ENCODE measurements around the gene DAZAP1. TPM values are rescaled to one million over a fixed set of nuclear protein-coding genes. Genes with fewer than 3 reads are reported as not detected.

The DAZAP1 gene
- total RNA-seq, 2 donors from 2014 or later: 32.6 to 47.5 TPM

DNA sequence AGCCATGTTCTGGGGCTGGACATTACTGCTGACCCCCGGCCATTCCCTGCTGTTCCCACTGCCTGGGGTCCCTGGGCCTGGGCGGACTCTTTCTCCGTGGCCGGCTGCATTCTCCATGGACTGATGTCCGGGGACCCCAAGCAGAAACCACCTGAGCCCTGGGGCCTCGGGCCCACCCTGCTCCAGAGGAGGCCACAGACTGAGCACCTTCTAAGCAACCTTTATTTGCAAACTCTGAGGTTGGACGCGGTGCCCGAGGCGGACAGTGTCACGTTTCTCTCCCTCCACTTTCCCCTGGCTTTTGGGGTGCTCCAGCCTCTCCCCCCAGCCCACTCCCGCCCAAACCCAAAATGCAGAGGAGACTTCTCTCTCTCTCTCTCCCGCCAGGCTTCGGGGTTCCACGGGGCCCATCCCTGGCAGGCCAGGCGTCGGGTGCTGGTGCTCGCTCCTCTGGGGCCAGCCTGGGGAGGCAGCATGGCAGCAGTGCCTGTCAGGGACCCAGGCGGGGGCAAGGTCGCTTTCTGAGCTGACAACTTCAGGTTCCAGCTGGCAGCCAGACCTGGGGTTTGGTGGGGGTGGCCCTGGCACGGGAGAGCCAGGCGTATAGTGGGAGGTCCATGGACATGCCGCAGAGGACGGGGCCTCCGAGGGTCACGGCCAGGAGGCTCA, 74.0 kb downstream of the DAZAP1 start:
- DNase-seq (ENCODE audit: low spot score): no peak
- H3K9me3 ChIP-seq: no peaks in the 10 kb centered on the region
- no peaks in the 10 kb centered on the region for H3K27me3 ChIP-seq
- H3K4me1 ChIP-seq: peaks cover 2 to 17% of the 10 kb centered on the region in 2 donors
- no peaks in the 10 kb centered on the region for H3K36me3 ChIP-seq
- no peak overlapping the region for H3K4me3 ChIP-seq
- no peak overlapping the region for H3K27ac ChIP-seq
- TF ChIP-seq, protein P1, sequence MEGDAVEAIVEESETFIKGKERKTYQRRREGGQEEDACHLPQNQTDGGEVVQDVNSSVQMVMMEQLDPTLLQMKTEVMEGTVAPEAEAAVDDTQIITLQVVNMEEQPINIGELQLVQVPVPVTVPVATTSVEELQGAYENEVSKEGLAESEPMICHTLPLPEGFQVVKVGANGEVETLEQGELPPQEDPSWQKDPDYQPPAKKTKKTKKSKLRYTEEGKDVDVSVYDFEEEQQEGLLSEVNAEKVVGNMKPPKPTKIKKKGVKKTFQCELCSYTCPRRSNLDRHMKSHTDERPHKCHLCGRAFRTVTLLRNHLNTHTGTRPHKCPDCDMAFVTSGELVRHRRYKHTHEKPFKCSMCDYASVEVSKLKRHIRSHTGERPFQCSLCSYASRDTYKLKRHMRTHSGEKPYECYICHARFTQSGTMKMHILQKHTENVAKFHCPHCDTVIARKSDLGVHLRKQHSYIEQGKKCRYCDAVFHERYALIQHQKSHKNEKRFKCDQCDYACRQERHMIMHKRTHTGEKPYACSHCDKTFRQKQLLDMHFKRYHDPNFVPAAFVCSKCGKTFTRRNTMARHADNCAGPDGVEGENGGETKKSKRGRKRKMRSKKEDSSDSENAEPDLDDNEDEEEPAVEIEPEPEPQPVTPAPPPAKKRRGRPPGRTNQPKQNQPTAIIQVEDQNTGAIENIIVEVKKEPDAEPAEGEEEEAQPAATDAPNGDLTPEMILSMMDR (IDR thresholded peaks at IDR 0.05): no peak

DNA sequence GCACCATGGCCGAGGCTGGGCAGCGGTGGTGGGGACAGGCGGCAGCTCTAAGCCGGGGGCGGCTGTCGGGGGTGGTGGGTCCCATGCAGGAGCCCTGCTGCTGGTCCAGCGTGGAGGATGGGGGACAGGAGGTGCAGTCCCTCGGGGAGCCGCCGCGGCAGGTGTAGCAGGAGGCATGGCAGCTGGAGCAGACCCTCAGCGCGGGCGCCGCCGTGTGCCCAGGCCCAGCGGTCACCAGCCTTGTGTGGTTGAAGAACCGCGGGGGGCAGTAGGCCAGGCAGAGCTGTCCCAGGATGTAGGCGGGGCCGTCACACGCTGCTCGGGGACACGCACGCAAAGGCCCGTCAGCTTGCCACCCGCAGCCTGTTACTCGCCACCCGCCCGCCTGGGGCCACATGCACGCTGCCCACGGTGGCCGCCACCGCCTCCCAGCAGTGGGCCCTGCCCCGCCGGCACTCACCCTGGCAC, 74.5 kb downstream of the DAZAP1 start:
- Histone ChIP-seq H3K27ac (no peak overlapping the region), H3K36me3 (no peaks in the 10 kb centered on the region), H3K9me3 (no peaks in the 10 kb centered on the region), H3K4me1 (peaks cover 2 to 17% of the 10 kb centered on the region in 2 donors), H3K4me3 (no peak overlapping the region), H3K27me3 (no peaks in the 10 kb centered on the region)
- DNase-seq (ENCODE audit: low spot score): no peak
- TF ChIP-seq, protein P1 (IDR thresholded peaks at IDR 0.05): no peak

DNA sequence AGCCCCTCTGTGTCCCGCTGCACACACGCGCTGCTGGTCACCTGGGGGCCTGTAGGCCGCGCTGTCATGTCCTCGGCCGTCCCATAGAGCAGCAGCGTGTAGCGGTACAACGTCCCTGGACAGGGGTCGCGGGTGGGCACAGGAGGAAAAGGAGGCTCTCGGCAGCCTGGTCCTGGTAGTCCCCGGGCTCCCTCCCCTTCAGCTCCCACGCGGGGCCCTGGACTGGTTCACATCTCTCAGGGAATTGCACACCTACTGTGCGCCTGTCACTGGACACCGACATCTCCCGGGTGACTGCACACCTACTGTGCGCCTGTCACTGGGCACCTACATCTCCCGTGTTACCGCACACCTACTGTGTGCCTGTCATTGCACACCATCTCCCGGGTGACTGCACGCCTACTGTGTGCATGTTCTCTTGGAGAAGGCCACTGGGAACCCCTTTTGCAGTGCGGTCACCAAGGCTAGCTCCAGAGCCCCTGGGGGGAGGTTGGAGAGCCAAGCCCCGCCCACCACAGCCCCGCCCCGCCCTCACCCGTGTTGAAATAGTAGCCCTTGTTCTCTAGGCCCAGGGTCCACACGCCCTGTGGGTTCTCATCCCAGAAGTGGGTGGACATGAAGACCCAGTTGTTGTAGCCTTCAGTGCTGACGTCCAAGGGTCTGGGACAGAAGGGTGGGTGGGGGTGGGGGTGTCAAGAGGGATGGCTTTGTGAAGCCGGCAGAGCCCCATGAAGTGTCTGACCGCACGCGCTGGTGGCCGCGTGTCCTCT, 75.2 kb downstream of the DAZAP1 start:
- Histone ChIP-seq H3K9me3 (no peaks in the 10 kb centered on the region), H3K27me3 (no peaks in the 10 kb centered on the region), H3K4me1 (peaks cover 2 to 13% of the 10 kb centered on the region in 2 donors), H3K4me3 (no peak overlapping the region), H3K27ac (no peak overlapping the region), H3K36me3 (no peaks in the 10 kb centered on the region)
- TF ChIP-seq, protein P1 (IDR thresholded peaks at IDR 0.05): no peak
- DNase-seq (ENCODE audit: low spot score): no peak

DNA sequence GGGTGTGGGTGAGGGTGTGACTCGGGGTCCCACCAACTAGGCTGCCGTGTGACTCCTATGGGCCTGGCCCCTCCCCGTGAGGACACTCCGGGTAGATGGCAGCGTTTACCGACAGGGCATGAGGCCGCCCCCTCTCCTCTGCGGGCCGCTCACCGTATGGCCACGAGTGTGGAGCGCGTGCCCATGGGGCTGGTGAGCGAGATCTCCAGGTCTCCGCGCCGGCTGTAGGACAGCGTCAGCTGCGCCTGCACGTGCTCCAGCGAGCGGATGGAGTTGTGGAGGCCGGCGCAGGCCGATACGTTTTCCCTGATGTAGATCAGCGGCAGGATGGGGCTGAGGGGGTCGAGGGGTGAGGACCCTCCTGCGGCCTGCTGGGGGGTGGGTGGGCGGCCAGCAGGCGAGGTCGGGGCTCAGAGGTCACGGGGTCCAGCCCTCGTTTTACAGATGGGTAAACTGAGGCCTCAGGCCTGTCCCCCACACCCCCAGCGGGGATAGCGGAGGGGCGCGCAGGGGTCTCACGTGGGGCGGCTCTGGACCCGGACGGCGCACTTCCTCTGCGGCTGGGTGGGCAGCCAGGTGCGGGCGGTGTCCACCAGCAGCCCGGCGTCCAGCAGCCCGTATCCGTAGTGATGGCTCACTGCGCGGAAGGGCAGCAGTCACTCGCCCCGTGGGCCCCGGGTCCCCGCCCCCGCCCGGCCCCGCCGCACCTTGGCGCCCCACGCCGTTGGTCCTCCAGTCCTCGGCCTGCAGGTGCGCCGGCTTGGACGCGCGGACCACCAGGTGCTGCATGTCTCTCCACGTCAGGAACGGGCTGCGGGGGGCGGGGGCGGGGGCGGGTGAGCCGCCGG, 76.0 kb downstream of the DAZAP1 start:
- Histone ChIP-seq H3K36me3 (no peaks in the 10 kb centered on the region), H3K9me3 (no peaks in the 10 kb centered on the region), H3K27me3 (no peaks in the 10 kb centered on the region), H3K4me1 (peaks cover 0 to 5% of the 10 kb centered on the region in 2 donors), H3K4me3 (no peak overlapping the region), H3K27ac (no peak overlapping the region)
- TF ChIP-seq, protein P1 (IDR thresholded peaks at IDR 0.05): no peak
- no peak for DNase-seq (ENCODE audit: low spot score)

DNA sequence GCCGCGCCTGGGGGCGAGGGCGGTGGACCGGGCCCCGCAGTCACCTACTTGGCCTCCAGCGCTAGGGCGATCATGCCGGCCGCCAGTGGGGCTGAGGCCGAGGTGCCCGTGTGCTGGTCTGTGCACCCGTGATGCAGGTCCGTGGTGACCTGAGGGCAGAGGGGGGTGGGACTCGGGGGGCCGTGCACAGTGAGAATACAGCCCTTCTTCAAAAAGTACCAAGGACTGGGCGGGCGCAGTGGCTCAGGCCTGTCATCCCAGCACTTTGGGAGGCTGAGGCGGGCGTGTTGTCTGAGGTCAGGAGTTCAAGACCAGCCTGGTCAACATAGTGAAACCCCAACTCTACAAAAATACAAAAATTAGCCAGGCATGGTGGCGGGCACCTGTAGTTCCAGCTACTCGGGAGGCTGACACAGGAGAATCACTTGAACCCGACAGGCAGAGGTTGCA, 76.6 kb downstream of the DAZAP1 start:
- DNase-seq (ENCODE audit: low spot score): no peak
- Histone ChIP-seq H3K36me3 (no peaks in the 10 kb centered on the region), H3K27me3 (no peaks in the 10 kb centered on the region), H3K27ac (no peak overlapping the region), H3K4me1 (no peaks in the 10 kb centered on the region), H3K9me3 (no peaks in the 10 kb centered on the region), H3K4me3 (no peak overlapping the region)
- TF ChIP-seq, protein P1 (IDR thresholded peaks at IDR 0.05): no peak

Other genes starting within 250 kb of the DAZAP1 start
- gene SBNO2, start 233.3 kb upstream of the DAZAP1 start, total RNA-seq: 10 to 100 TPM; 14.7 to 17.7 TPM
- 10 to 100 TPM; 62.0 to 64.7 TPM for gene STK11, start 201.8 kb upstream of the DAZAP1 start, total RNA-seq
- gene CBARP, start 169.6 kb upstream of the DAZAP1 start, total RNA-seq: 1 to 10 TPM; 2.4 to 2.6 TPM
- 100 to 1,000 TPM; 193 to 269 TPM for gene ATP5F1D, start 165.8 kb upstream of the DAZAP1 start, total RNA-seq
- gene MIDN, start 159.0 kb upstream of the DAZAP1 start, total RNA-seq: 10 to 100 TPM; 42.1 to 42.2 TPM
- 100 to 1,000 TPM; 288 to 385 TPM for gene CIRBP, start 138.3 kb upstream of the DAZAP1 start, total RNA-seq
- gene FAM174C, start 132.1 kb upstream of the DAZAP1 start, total RNA-seq: 10 to 100 TPM; 28.9 to 29.8 TPM
- gene EFNA2, start 121.7 kb upstream of the DAZAP1 start, total RNA-seq: not detected
- 100 to 1,000 TPM; 234 to 326 TPM for gene NDUFS7, start 23.7 kb upstream of the DAZAP1 start, total RNA-seq
- 10 to 100 TPM; 45.8 to 92.5 TPM for gene GAMT, start 6.0 kb upstream of the DAZAP1 start, total RNA-seq
- 1,000 to 10,000 TPM; 1,712 to 2,156 TPM for gene RPS15, start 30.8 kb downstream of the DAZAP1 start, total RNA-seq
- gene APC2, start 42.5 kb downstream of the DAZAP1 start, total RNA-seq: under 1 TPM; 0.04 to 0.35 TPM
- gene C19orf25, start 71.6 kb downstream of the DAZAP1 start, total RNA-seq: 10 to 100 TPM; 19.1 to 22.3 TPM
- 1 to 10 TPM; 1.0 to 4.4 TPM for gene PCSK4, start 82.8 kb downstream of the DAZAP1 start, total RNA-seq
- 1 to 10 TPM; 1.3 to 2.3 TPM for gene REEP6, start 83.6 kb downstream of the DAZAP1 start, total RNA-seq
- gene ADAMTSL5, start 105.4 kb downstream of the DAZAP1 start, total RNA-seq: 10 to 100 TPM; 14.5 to 27.2 TPM
- not detected for gene PLK5, start 116.5 kb downstream of the DAZAP1 start, total RNA-seq
- 10 to 100 TPM in 1 of 2 donors, 1 to 10 TPM in 1; 7.5 to 17.0 TPM for gene MEX3D, start 160.7 kb downstream of the DAZAP1 start, total RNA-seq
- gene MBD3, start 185.3 kb downstream of the DAZAP1 start, total RNA-seq: 10 to 100 TPM; 64.3 to 86.8 TPM
- 100 to 1,000 TPM; 172 to 191 TPM for gene UQCR11, start 197.9 kb downstream of the DAZAP1 start, total RNA-seq
- gene TCF3, start 245.0 kb downstream of the DAZAP1 start, total RNA-seq: 10 to 100 TPM; 18.5 to 28.7 TPM